Progenitor cell of endocrine pancreas (in vitro differentiated cells): ENCODE measurements around the gene LRRC38. TPM values are rescaled to one million over a fixed set of nuclear protein-coding genes. Genes with fewer than 3 reads are reported as not detected.

Experiments
- DNase-seq: peaks from one replicate; pipeline ENCODE4 v3.0.0; 2021; ENCODE audit warnings: low spot score; ENCODE audit not compliant: unreplicated experiment
- H3K27ac Mint-ChIP-seq: 2 replicates; pipeline ENCODE4 v1.8.0; 2021; ENCODE audit warnings: mild to moderate bottlenecking, moderate library complexity, mixed read lengths
- H3K27me3 Mint-ChIP-seq: 2 replicates; pipeline ENCODE4 v1.8.0; 2021; ENCODE audit warnings: mixed read lengths
- H3K36me3 Mint-ChIP-seq: 2 replicates; pipeline ENCODE4 v1.8.0; 2022; ENCODE audit warnings: mixed read lengths; ENCODE audit not compliant: insufficient read depth
- H3K4me1 Mint-ChIP-seq: 2 replicates; pipeline ENCODE4 v1.8.0; 2021; ENCODE audit warnings: low read depth, mixed read lengths
- H3K4me3 Mint-ChIP-seq: 2 replicates; pipeline ENCODE4 v1.8.0; 2021; ENCODE audit warnings: low read depth, mild to moderate bottlenecking, moderate library complexity, mixed read lengths
- H3K9me3 Mint-ChIP-seq: 2 replicates; pipeline ENCODE4 v1.8.0; 2021; ENCODE audit warnings: low read depth, mixed read lengths
- CTCF ChIP-seq: fragments of 200-600 bp; sonication (generic); IDR thresholded peaks from one replicate; pipeline ENCODE4 v1.5.0; 2021; ENCODE audit warnings: antibody characterized with exemption, mild to moderate bottlenecking; ENCODE audit not compliant: unreplicated experiment
- total RNA-seq: library from RNA; stranded (reverse); gene quantifications from 2 replicates; pipeline ENCODE4 v1.2.1, GENCODE V29; 2021

The LRRC38 gene
- total RNA-seq, 1 donor from 2014 or later, result not detected

- H3K4me1 Mint-ChIP-seq, result no peaks in the 10 kb centered on the region
- H3K36me3 Mint-ChIP-seq, result no peaks in the 10 kb centered on the region
- H3K9me3 Mint-ChIP-seq, result no peaks in the 10 kb centered on the region
- DNase-seq, result no peak
- no peak overlapping the region for H3K27ac Mint-ChIP-seq
- no peak for TF ChIP-seq CTCF
- H3K4me3 Mint-ChIP-seq, result no peak overlapping the region
- H3K27me3 Mint-ChIP-seq, result peaks cover 34% of the 10 kb centered on the region
Measured at GRCh38 chr1:13498553-13498952, 15.2 kb downstream of the LRRC38 start.

GRCh38 chr1:13495186-13495585 lies 18.6 kb downstream of the LRRC38 start:
- Mint-ChIP-seq H3K27ac (no peak overlapping the region), H3K36me3 (no peaks in the 10 kb centered on the region), H3K4me1 (no peaks in the 10 kb centered on the region), H3K4me3 (no peak overlapping the region), H3K9me3 (no peaks in the 10 kb centered on the region), H3K27me3 (peaks cover 31% of the 10 kb centered on the region)
- TF ChIP-seq CTCF, result no peak
- DNase-seq, result no peak

- Mint-ChIP-seq H3K36me3 (no peaks in the 10 kb centered on the region), H3K4me1 (no peaks in the 10 kb centered on the region), H3K27ac (no peak overlapping the region), H3K4me3 (no peak overlapping the region), H3K9me3 (no peaks in the 10 kb centered on the region), H3K27me3 (peaks cover 31% of the 10 kb centered on the region)
- no peak for DNase-seq
- no peak for TF ChIP-seq CTCF
Measured at GRCh38 chr1:13494712-13495111, 19.1 kb downstream of the LRRC38 start.

GRCh38 chr1:13494025-13494424 lies 19.8 kb downstream of the LRRC38 start:
- peaks cover 28% of the 10 kb centered on the region for H3K27me3 Mint-ChIP-seq

GRCh38 chr1:13492711-13493110 lies 21.1 kb downstream of the LRRC38 start:
- no peak for DNase-seq
- Mint-ChIP-seq H3K4me3 (no peak overlapping the region), H3K9me3 (no peaks in the 10 kb centered on the region), H3K27me3 (peaks cover 32% of the 10 kb centered on the region), H3K4me1 (no peaks in the 10 kb centered on the region), H3K27ac (no peak overlapping the region), H3K36me3 (no peaks in the 10 kb centered on the region)
- TF ChIP-seq CTCF, result no peak

More at GRCh38 chr1:13494025-13494424, 19.8 kb downstream of the LRRC38 start:
- DNase-seq, result no peak
- Mint-ChIP-seq H3K36me3 (no peaks in the 10 kb centered on the region), H3K4me3 (no peak overlapping the region), H3K27ac (no peak overlapping the region), H3K4me1 (no peaks in the 10 kb centered on the region), H3K9me3 (no peaks in the 10 kb centered on the region)
- TF ChIP-seq CTCF, result no peak
